COR-L47 (cell line): ENCODE measurements around the gene MMP28.
"Not testable (repeated sequence)": the region's sequence is repeated elsewhere in the genome, so short reads cannot be mapped to it uniquely, and the experiment has no call there.

Experiments used
- DNase-seq: peaks from one replicate; lab custom pipeline; 2025; lab: John Stamatoyannopoulos, UW

The MMP28 gene

DNA sequence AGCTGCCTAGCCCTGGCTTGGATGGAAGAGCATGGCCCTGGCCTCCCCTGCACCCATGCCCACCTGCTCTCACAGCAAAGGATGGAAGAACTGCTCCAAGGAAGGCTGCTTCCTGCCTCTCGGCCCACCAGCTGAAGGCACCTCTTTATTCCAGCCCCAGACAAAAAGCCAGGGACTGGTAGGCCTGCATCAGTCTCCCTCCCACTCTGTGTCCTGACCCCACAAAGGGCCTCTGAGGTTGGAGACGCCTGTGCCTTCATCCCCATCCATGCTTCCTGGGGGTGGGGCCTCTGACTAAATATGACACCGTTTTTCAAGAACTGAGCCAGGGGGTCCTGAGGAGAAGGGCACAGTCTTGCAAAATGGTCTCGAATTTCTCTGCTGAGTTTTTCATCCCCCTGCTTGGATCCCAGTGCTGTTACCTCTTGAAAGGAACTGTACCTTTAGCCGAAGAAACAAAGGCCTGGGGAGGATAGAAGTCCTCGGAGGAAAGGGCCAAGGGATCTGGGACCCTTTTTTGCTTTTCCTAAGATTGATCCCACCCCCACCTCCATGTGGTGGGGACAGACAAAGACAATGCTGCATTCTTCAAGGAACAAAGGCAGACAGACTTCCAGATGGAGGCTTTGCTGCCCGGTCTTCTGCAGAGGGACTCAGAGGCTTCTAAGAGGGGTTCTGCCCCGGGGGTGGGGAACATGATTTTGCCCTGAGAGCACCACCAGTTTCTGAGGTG is 29.5 kb downstream of the MMP28 start:
- no peak for DNase-seq

DNA sequence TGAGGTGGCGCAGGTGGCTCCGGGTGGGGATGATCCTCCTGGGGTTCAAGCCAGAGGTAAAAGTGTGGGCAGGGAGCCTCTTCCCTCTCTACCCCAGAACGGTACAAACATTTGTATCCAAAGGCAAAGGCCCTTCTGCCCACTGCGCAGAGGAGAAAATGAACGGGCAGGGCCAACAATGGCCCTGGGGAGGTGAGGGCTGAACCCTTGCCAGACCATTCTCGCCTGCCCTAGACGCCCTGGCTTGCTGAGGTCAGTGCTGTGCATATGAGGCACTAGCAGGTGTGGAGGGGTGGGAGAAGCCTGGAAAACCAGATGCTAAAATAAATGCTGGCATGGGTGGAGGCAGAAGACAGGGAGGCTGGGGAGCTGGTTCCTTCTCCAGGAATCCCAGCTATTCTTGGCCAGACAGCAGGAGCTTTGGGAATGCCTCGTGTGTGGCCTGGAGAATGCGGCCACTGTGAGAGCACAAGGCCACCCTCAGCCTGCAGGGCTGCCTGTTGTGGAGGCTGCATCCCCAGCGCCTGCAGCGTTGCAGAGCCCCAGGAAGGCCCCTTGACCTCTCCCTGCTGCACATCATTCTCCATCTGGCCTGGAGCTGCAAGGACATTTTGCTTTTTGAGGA is 30.2 kb downstream of the MMP28 start:
- DNase-seq, result no peak

DNA sequence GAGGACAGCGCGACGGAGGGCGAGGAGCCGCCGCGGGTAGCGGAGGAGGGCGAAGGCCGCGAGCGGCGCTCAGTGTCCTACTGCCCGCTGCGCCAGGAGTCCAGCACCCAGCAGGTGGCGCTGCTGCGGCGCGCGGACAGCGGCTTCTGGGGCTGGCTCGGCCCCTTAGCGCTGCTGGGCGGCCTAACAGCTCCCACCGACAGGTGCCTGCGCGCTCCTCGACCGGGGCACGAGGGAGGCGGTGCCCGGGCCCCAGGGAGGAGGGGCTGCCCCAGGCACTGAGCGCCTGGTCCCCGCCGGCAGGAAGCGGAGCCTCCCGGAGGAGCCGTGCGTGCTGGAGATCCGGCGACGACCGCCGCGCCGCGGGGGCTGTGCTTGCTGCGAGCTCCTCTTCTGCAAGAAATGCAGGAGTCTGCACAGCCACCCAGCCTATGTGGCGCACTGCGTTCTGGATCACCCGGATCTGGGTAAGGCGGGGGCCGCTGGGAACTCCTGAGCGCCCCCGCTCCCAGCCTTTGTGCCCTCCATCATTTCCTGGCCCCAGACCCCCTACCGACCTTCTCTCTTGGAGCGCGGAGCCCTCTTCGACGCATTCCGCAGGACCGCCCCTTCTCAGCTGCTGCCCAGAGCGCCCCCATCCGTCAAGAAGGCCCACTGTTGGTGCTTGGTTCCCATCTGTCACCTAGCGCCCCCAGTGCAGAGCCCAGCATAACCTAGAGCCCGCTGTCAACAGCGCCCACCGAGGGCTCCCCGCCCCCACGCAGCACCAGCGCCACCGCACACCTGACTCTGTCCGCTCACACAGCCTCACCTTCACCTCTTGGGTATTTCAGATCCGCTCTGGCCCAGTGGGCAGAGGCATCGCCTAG is 31.1 kb downstream of the MMP28 start:
- DNase-seq, result peak; percentile 90

DNA sequence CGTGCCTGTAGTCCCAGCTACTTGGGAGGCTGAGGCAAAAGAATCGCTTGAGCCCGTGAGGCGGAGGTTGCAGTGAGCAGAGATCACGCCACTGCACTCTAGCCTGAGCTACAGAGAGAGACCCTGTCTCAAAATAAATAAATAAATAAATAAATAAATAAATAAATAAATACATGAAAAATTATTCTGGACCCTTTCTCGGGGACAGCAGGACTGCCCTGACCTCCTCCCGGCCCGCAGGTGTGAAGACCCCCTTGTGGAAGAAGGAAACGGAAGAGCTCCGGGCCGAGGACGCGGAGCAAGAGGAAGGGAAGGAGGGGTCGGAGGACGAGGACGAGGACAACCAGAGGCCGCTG is 31.7 kb downstream of the MMP28 start:
- no peak for DNase-seq

DNA sequence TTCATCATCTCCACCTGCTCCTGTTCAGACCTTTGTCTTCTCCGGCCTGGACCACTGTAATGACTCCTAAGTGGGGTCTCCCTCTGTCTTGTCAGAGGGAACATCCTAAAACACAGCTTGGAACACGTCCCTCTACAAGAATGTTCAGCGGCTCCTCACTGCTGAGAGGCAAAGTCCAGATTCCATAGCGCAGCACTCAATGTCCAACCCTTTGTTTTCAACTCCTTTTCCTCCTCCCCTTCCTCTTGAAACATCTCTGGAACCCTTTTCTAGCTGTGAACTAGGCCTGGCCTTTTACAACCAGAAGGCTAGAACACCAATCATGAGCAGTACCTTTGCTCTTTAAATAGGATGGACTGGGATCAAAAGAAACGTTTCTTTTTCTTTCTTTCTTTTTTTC is 33.8 kb downstream of the MMP28 start:
- DNase-seq, result no peak

DNA sequence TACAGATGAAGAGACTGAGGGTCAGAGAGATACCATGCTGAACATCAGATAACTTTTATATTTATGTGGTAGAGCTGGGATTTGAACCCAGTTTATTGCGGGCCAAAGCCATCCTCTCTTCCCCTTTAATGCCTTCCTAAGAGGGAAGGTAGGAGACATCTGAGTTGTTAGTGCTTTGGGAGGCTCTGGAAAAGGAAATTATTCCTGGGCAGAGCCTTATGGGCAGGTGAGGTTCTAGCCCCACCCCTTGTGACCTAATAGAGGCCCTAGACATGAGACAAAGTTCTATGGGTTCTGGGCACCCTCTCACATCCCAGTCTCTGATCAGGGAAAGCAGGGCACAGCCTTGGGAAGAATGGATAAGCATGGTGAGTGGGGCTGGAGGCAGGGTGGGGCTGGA is 34.9 kb downstream of the MMP28 start, which contains the start of gene C17orf50:
Gene C17orf50 (plus strand): TSS at position 301 of the 400 bp plus-strand sequence. CDS start 55 bp downstream, at position 356.
- no peak for DNase-seq

DNA sequence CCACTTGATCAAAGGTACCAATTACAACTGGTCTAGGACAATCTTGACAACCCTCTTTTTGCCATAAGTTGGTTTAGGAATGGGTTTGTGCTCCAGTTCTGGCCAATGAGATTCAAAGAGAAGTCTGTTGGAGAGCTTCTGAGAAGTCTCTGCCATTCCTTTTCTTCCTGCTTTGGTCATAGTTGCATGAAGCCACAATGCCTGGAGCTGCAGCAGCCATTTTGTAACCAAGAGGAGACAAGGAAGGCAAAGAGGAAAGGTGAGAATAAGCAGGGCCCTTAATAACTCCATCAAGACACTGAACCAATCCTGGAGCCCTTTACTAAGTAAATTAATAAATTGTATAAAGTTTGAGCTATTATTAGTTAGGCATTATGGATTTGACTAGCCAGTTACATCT is 38.2 kb downstream of the MMP28 start:
- DNase-seq, result no peak

DNA sequence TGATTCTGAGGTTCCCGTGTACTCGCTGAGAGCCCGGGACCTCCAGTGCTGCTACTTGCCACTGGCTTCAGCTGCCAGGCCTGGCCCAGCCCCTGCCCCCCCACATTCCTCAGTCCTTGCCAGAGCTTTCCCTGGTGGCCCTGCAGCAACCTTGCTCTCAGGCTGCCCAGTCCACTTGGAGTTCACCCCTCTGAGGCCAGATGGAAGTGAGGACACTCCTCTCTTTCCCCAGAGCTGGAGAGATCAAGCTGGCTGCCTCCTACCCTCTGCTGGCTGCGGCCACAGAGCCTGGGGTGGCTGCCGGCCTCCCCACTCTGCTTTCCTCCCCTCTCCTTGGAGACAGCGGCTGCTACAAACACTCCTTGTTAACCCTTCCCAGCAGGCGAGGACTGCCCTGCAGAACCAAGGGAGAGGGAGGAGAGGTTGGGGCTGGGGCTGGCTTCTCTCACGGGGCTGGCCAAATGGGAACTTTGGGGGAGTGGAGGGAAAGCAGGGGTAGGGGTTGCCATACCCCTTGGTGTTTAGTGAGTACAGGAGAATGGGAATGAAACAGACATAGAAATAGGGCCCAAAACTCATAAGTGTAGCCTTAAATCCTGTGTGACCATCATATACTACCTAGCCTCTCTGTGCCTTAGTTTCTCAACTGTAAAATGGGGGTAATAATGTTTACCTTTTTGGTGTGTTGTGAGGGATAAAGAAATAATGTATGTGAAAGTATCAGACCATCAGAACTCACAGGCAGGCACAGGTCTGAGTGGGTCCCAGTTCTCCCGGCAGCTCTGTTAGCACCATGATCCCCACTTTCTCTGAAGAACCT is 42.3 kb downstream of the MMP28 start, which contains the start of gene GAS2L2:
Gene GAS2L2 (minus strand): TSS at position 295 of the 820 bp plus-strand sequence. CDS start 389 bp downstream, outside the sequence.
- DNase-seq, result no peak

DNA sequence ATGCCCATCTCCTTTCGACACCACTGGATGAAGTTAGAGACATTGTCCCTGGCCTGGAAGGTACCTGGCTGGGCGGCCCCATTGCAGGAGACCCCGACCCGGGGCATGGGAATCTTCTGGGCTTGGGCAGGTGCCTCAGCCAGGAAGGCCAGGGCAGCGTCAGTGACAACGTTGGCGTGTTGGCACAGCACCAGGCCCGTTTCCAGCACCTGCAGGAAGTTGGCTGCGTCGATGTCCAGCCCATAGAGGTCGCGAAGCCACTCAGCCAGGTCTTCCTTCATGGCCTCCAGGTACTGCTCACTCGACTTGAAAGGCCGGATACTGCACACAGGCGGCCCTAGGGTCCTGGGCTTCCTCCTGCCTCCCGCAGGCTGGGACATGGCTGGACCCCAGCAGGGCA is 43.0 kb downstream of the MMP28 start:
- no peak for DNase-seq

DNA sequence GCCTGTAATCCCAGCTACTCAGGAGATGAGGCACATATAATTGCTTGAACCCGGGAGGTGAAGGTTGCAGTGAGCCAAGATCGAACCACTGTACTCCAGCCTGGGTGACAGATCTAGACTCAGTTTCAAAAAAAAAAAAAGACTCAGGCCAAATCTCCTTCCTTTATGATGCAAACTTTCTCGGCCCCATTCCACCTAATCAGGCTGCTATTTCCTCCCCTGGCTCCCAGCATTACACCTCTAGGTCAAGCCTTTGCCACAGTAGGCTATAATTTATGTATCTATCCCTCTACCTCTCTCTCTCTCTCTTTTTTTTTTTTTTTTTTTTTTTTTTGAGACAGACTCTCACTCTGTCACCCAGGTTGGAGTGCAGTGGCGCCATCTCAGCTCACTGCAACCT is 43.9 kb downstream of the MMP28 start:
- DNase-seq, result not testable (repeated sequence)

DNA sequence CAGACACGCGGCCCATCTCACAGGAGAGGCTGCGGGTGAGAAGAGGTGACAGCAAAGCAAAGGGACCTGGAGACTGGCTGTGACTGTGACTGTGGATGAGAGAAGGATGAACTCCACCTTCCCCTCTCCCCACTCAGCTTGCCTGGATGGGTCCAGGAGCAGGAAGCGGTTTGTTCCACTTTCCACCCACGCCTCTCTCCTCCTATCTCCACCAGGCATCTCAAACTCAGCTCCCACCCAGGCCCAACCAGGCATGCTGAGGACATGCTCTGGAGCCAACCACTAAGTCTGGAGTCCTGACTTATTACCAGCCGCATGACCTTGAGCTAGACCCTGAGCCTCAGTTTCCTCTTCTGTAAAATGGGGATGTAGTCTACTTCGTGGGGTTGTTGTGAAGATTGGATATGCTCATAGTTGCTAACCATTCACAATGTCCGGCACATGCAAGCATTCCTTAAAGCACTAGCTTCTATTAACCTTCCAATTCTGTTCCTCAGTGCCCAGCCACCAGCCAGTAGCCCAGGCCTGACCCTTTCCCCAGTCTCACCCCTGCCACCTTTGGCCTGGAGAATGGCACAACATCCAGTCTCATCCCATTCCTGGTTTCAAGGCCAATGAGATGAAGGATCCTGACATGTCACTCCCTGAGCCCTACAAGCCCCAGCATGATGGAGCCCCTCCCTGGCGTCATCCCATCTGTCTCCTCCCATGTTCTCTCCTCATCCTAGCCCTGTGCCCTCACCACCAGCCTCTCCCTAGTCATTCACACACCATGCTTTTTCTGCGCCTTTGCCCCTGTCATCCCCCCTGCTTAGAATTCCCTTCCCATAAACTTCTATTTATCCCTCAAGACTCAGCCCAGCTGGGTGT is 44.7 kb downstream of the MMP28 start:
- no peak for DNase-seq

DNA sequence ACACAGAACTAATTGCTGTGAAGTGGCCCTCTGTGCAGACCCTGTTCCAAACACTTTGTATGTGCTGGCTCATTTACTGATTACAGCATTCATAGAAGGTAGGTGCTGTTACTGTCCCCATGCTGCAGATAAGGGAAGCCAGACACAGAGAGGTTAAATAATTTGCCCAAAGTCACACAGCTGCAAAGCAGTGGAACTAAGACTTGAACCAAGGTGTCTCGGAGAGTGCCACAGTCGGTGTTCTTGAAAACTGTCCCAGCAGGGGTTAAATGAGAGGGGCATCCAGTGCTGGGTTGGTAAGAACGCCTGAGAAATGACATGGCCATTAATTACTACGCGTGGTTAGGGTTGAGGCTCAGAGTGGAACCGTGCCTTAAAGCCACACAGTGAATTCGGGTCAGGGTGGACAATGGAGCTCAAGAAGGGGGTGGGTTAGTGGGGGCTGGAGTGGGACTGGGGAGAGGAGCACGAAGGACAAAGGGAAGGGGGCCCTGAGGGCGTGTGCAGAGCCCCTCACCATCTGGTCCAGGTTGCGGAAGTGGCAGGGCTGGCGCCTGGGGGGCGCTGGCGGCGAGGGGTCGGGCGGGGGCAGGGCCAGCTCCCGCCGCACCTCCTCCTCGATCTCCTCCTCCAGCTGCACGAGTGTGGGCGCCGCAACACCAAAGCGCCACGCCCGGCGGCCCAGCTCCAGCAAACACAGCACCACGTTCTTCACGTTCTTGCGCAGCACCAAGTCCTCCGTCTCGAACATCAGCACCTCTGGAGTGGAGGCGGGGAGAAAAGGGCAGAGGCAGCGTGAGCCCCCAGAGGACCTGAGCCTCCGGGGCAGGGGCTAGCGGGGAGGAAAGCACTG is 45.7 kb downstream of the MMP28 start:
- DNase-seq, result no peak

DNA sequence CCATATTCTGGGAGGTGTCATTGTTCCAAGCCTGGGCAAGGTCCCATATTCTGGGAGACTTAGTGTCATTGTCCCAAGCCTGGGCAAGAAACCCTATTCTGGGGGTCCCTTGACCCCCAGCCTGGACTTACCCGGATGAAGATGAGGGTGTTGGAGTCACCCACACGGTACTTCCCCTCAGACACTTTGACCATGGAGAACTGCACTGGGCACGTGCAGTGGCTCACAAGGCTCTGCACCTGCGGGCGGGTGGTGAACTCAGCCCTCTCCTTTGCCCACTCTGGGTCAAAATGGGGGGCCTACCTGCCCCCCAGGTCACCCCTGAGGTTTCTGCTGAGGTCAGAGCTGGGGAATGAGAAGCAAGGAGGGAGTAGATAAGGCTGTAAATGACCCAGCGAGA is 46.5 kb downstream of the MMP28 start:
- no peak for DNase-seq

DNA sequence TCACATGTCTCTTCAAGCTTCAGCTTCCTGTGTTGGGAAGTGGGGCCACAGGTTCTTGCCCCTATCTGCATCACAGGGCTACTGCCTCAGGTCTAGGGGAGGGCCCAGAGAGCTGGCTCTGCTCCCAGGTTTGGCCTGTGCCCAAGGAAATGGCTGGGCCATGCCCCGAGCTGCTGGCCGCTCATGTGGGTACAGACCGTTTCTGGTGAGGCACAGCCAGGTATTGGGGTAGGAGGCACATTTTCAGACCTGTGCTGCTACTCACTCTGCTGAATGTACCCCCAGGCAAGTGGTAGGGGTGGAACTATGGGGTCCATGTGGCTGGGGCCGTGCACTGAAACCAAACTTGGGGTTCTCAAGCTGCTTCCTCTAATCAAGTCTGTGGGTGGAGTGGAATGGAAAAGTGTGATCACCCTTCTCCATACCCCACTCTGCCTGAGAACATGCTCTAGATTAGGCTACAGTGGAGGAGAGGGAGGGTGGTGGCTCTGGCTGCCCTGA is 47.0 kb downstream of the MMP28 start:
- DNase-seq, result no peak

DNA sequence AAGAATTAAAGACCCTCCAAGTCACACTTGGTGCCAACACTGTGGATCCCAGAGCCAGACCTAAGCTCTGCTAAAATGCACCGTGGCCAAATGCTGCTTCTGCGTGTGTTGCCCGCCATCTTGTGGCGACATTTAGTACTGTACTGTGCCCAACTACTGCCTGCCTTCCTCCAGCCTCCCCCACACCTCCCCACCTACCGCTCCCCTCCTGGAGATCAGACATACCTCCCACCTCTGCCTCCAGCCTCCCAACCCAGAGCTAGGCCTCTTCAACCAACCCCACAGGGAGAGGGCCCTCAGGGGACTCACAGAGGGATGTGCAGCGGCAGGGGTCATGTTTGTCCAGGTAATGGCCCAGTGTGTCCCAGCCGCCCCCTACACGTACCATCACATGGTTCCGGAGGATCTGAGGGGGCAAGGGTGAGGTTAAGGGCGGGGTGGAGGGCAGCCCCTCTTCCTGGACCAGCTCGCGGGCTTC is 47.9 kb downstream of the MMP28 start:
- peak; percentile 50 for DNase-seq

DNA sequence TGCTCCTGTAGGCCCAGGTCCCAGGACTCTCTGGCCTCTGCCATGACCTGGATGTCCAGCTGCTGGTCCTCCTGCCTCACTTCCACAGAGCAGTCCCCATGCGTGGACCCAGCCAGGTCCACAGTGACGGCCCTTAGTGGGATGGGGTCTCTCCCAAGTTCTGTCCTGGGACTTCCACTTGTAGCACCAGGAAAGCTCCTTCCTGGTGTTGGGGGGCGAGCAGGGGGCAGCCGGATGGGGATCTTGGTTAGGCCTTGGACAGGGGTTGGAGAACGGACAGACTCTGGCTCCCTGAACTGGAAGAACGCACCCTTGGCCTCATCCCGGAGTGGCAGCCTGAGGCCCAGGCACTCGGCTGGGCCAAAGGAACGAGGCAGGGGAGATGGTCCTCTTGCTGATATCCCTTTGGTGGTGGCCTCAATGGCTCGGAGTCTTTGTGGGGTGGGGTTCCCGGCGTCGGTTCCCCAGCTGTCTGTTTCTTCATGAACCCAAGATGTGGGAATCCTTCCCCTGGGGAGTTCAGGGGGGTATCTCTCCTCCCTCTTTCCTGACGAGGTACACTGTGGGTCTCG is 49.6 kb downstream of the MMP28 start:
- DNase-seq, result no peak

DNA sequence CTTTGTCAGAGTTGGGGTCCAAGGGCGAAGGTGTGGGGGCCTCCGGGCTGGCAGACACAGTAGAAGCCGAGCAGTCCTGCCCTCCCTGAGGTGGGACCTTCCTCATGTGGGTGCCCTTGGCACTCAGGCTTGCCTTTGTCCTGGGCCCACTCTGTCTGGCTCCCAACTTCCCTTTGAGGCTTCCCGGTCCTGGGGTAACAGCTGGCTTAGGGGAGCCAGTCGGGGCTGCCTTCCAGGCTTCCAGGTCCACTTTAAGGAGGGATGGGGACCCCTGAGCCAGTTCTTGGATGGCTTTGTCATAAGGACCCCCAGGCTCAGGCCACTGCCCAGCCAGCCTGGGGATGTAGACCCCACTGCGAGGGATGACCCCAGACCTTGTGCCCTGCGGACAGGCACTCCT is 50.2 kb downstream of the MMP28 start:
- no peak for DNase-seq

DNA sequence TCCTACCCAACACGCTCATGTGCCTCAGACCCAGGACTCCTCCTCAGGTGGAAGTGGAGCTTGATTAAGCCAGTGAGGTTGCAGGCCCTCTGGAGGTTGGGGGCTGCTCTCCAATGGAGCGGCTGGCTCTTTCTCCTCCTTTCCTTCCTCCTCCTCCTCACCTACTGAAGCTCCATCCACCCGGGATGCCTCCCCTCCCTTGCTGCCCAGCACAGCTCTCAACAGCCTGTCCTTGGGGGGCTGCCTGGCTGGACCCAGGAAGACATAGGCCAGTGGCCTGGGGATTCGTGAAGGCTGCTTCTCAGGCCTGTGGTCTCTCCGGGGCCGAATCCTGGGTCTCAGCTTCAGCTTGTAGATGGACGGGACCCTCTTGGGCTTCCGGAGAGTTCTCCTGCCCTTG is 50.6 kb downstream of the MMP28 start:
- no peak for DNase-seq

DNA sequence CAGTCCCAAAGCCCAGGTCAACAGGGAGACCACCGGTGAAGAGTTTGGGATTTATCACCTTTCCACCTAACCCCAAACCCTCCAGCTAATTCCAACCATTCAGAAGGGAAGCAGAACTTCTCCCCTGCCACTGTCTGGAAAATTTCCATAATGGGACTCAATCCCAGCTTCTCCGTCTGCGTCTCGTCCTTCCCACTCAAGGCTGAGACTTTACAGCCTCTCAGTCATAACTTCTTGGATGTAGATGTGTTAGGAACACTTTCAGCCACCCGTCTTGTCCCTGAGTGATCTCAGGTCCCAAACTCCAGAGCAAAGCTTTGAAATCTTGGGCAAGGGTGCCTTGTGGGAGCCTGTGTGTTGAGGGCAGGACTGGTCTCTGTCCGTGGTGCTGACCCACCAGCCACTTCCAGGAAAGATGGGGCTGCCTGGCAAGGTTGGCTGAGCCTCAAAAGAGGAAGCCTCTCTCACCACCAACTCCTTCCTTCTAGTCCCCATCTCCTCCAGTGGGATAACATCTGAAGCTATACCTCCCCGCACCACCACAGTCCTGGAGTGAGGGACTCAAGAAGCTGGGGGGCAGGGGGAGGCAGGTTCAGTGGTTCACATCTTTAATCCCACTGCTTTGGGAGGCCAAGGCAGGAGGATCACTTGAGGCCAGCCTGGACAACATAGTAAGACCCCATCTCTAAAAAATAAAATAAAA is 51.7 kb downstream of the MMP28 start:
- DNase-seq, result no peak
